C1 segment of cervical spinal cord (tissue), 14 donors: ENCODE data around the gene DLX1.

Experiments used
- DNase-seq, 14 donors: peaks; one replicate each; lab custom pipeline; 2025; lab: John Stamatoyannopoulos, UW

Gene DLX1

GRCh38 chr2:172096626-172097547, 11.6 kb downstream of the DLX1 start:
- DNase-seq = no peak

DNA sequence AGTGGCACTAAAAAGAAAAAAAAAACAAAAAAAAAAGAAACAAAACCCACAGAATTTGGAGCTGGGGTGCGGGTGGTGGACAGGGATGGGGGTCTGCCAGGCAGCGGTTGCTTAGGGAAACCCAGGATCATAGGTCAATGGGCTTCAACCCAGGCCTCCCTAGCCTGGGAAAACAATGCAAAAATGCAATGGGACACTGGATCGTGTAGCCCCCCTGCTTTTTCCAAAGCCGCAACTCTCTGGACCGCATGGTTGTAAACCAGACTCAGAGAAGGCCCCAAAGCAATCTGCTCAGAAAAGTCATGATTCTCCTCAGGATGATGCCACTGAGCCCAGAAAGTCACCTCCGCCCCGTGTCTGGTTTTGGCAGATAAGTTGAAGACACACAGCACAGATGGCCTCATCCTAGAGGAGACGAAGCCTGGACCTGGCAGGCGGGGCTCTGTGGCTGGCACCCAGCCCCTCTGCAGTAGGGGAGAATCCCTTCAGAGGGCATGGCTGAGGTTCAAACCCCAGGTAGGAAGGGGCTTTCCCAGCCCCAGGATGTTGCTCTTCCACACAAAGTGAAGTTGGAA, 12.3 kb downstream of the DLX1 start:
- no peak for DNase-seq

GRCh38 chr2:172098287-172098649, 13.0 kb downstream of the DLX1 start:
- no peak for DNase-seq

- DNase-seq = no peak
These were observed 13.6 kb downstream of the DLX1 start for GRCh38 chr2:172098650-172099471.

DNA sequence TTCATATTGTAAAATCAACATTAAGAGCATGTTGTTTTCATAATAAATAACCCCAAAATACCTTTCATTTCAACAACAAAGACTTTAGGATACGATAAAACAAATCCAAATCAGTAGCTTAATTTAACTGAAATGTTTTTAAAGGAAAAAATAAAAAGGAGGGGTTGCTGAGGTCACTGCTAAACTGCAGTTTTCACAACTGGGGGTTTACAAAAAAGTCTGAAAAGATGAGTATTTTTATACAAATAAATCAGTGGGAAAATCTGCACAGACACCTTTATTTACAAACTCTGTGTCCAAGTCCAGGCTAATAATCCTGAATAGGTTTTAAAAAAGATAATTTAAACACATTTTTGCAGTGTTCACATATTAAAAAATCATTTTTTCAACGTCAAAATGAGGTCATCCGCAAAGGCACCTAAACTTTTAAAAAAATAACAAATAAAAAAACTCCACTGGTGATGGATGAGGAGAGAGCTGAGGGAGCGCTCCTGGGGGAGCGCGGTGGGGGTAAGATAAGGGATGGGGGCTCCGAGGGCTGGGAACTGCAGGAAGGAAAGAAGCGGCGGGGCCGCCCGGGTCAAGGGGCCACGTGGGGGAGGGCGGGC, 14.3 kb downstream of the DLX1 start:
- DNase-seq = no peak

GRCh38 chr2:172100080-172100934, 15.0 kb downstream of the DLX1 start:
- DNase-seq = no peak

GRCh38 chr2:172100935-172101820, 15.9 kb downstream of the DLX1 start:
- no peak for DNase-seq

- DNase-seq = no peak
These were observed 16.6 kb downstream of the DLX1 start for GRCh38 chr2:172101821-172102390.

GRCh38 chr2:172102391-172103359, 17.4 kb downstream of the DLX1 start, which contains the start of gene DLX2:
TSS of gene DLX2 (minus strand) at chr2:172102900. CDS start at chr2:172102538, 362 bp downstream.
- DNase-seq = peak in 10 of 14 donors; percentile 13 to 44 (median 25)

DNA sequence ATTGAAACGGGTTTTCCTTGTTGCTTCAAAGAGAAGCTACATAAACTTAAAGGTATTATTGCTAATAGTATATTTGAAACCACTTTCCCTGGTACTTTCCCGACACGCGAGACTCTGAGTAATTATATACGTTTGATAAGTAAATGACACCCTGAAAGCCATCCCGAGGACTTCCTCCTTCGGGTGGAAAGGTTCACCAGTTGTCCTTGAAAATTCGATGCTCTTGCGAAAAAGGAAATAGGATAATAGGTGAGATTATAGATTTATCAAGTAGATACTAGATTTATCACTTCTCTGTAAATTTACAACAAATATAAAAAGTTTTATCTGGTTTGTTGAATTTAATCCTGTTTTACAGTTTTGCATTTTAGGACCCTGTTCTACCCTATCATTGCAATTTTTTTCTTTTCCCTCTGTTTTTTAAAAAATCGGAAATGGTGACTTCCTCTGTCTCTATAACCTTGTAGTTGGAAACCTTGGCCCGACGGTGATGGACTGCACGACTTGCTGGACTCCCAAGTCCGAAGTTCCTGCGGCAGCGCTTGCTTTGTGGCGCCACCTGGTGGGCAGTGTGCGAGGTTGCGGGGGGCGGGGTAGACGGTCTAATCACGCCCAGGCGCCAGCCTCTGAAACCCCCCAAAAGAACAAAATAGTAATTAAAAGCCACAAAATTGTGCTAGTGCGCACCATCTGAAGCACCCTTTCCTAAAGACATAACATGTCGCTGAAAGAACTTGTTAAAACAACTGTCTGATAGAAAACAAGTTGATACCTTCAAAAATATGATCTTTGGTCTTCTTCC, 18.4 kb downstream of the DLX1 start:
- DNase-seq = peak in 10 of 14 donors; percentile 7 to 76 (median 28)

DNA sequence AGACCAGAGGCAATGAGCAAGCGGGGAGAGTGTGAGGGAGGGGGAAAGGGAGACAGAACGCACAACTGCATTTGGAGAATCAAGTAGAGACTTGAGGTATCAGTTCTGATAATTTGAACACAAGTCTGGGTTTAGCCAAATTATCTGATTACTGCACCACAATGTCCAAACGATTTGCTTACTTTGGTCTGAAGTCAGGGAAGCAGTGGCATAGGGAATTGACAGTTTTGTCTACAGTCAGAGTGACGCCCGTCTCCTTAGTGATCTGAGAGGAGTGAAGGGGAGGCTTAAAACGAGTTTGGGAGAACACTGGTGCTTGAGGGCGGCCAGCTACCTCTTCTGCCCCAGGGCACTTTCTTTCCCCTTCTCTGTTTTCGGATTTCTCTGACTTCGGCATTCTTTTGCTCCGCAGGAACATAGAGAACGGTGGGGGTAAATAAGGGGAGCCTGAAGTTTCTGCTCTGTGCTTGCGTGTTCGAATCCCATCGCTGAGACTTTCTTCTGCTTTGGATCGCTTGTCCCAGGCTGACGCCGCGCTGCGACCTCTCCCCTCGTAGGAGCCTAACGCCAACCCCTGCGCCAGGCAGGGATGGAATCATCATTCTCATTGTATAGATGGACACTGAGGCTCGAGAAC, 20.3 kb downstream of the DLX1 start:
- DNase-seq = no peak

GRCh38 chr2:172106108-172106961, 21.0 kb downstream of the DLX1 start:
- DNase-seq = no peak

- DNase-seq = no peak
These were observed 22.6 kb downstream of the DLX1 start for GRCh38 chr2:172107690-172108586.

DNA sequence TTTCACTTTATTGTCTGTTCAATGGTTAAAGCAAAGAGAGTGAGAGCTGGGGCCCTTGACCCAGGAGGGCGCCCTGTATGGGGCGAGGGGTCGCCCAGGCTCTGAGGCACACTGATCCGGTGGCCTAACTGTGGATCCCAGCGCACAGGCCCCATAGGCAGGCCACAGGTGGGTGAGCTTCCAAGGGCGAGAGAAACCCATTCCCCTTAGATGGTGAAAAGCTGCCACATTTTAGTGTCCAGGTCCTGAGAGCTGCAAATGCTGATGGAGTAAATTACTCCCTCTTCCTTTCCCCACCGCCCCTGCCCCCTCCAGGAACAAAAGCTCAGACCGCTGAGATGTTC, 23.3 kb downstream of the DLX1 start:
- DNase-seq = no peak
